HEK293 (cell line): Measurements from ENCODE around the gene STAC2.

ENCODE experiments used
- BCL11A ChIP-seq: fragments of 450-650 bp; formaldehyde crosslinking; IDR thresholded peaks from 2 replicates; pipeline ENCODE4 v1.5.1; 2016; ENCODE audit warnings: low read depth, missing biosample characterization, missing genetic modification characterization
- CTCF ChIP-seq: fragments of 450-650 bp; formaldehyde crosslinking; IDR thresholded peaks from 2 replicates; pipeline ENCODE4 v1.5.1; 2016; ENCODE audit warnings: missing biosample characterization, missing genetic modification characterization
- ELK4 ChIP-seq: IDR thresholded peaks from 2 replicates; pipeline ENCODE4 v1.6.1; 2011; ENCODE audit warnings: mild to moderate bottlenecking, low read depth, low read length, borderline replicate concordance
- GLIS1 ChIP-seq: fragments of 450-650 bp; formaldehyde crosslinking; IDR thresholded peaks from 2 replicates; pipeline ENCODE4 v1.5.1; 2016; ENCODE audit warnings: missing biosample characterization, missing genetic modification characterization
- KLF1 ChIP-seq: fragments of 450-650 bp; formaldehyde crosslinking; IDR thresholded peaks from 2 replicates; pipeline ENCODE4 v1.5.1; 2016; ENCODE audit warnings: missing biosample characterization, missing genetic modification characterization
- KLF16 ChIP-seq: fragments of 450-650 bp; formaldehyde crosslinking; IDR thresholded peaks from 2 replicates; pipeline ENCODE4 v1.5.1; 2017; ENCODE audit warnings: missing biosample characterization, missing genetic modification characterization
- KLF17 ChIP-seq: fragments of 450-650 bp; formaldehyde crosslinking; IDR thresholded peaks from 2 replicates; pipeline ENCODE4 v1.5.1; 2016; ENCODE audit warnings: missing biosample characterization, missing genetic modification characterization
- KLF7 ChIP-seq: fragments of 450-650 bp; formaldehyde crosslinking; IDR thresholded peaks from 2 replicates; pipeline ENCODE4 v1.5.1; 2016; ENCODE audit warnings: missing biosample characterization, missing genetic modification characterization, borderline replicate concordance
- KLF8 ChIP-seq: fragments of 450-650 bp; formaldehyde crosslinking; IDR thresholded peaks from 2 replicates; pipeline ENCODE4 v1.5.1; 2016; ENCODE audit warnings: missing biosample characterization, missing genetic modification characterization
- MEIS1 ChIP-seq: sonication (generic); formaldehyde crosslinking; IDR thresholded peaks from 2 replicates; pipeline ENCODE4 v1.8.1; 2022; ENCODE audit warnings: missing genetic modification reagents, mild to moderate bottlenecking, borderline replicate concordance
- OSR2 ChIP-seq: fragments of 450-650 bp; formaldehyde crosslinking; IDR thresholded peaks from 2 replicates; pipeline ENCODE4 v1.5.1; 2016; ENCODE audit warnings: missing biosample characterization, missing genetic modification characterization
- ZBTB20 ChIP-seq: fragments of 450-650 bp; formaldehyde crosslinking; IDR thresholded peaks from 2 replicates; pipeline ENCODE4 v1.5.1; 2016; ENCODE audit warnings: missing biosample characterization, missing genetic modification characterization
- ZBTB44 ChIP-seq: fragments of 450-650 bp; IDR thresholded peaks from 2 replicates; pipeline ENCODE4 v1.5.1; 2018; ENCODE audit warnings: missing biosample characterization, mild to moderate bottlenecking, missing genetic modification characterization
- ZBTB6 ChIP-seq: fragments of 450-650 bp; formaldehyde crosslinking; IDR thresholded peaks from 2 replicates; pipeline ENCODE4 v1.5.1; 2017; ENCODE audit warnings: missing biosample characterization, missing genetic modification characterization
- ZIC2 ChIP-seq: fragments of 450-650 bp; formaldehyde crosslinking; IDR thresholded peaks from 2 replicates; pipeline ENCODE4 v1.5.1; 2016; ENCODE audit warnings: missing biosample characterization, missing genetic modification characterization
- ZNF114 ChIP-seq: fragments of 450-650 bp; formaldehyde crosslinking; IDR thresholded peaks from 2 replicates; pipeline ENCODE4 v1.5.0; 2017; ENCODE audit warnings: missing biosample characterization, missing genetic modification characterization
- ZNF148 ChIP-seq: fragments of 450-650 bp; formaldehyde crosslinking; IDR thresholded peaks from 2 replicates; pipeline ENCODE4 v1.5.0; 2017; ENCODE audit warnings: missing biosample characterization, missing genetic modification characterization, borderline replicate concordance
- ZNF169 ChIP-seq: fragments of 450-650 bp; formaldehyde crosslinking; IDR thresholded peaks from 2 replicates; pipeline ENCODE4 v1.5.1; 2016; ENCODE audit warnings: missing biosample characterization, missing genetic modification characterization
- ZNF23 ChIP-seq: fragments of 450-650 bp; formaldehyde crosslinking; IDR thresholded peaks from 2 replicates; pipeline ENCODE4 v1.5.1; 2016; ENCODE audit warnings: missing biosample characterization, missing genetic modification characterization, borderline replicate concordance
- ZNF302 ChIP-seq: fragments of 450-650 bp; formaldehyde crosslinking; IDR thresholded peaks from 2 replicates; pipeline ENCODE4 v1.5.1; 2016; ENCODE audit warnings: missing biosample characterization, missing genetic modification characterization, low read depth
- ZNF335 ChIP-seq: fragments of 450-650 bp; formaldehyde crosslinking; conservative IDR thresholded peaks from 2 replicates; pipeline ENCODE4 v1.5.1; 2016; ENCODE audit warnings: missing biosample characterization, missing genetic modification characterization
- ZNF350 ChIP-seq: fragments of 450-650 bp; formaldehyde crosslinking; IDR thresholded peaks from 2 replicates; pipeline ENCODE4 v1.5.0; 2017; ENCODE audit warnings: missing biosample characterization, mild to moderate bottlenecking, missing genetic modification characterization
- ZNF362 ChIP-seq: fragments of 450-650 bp; formaldehyde crosslinking; IDR thresholded peaks from 2 replicates; pipeline ENCODE4 v1.5.1; 2016; ENCODE audit warnings: missing biosample characterization, missing genetic modification characterization
- ZNF404 ChIP-seq: fragments of 450-650 bp; formaldehyde crosslinking; IDR thresholded peaks from 2 replicates; pipeline ENCODE4 v1.5.1; 2017; ENCODE audit warnings: missing biosample characterization, missing genetic modification characterization
- ZNF473 ChIP-seq: fragments of 450-650 bp; formaldehyde crosslinking; IDR thresholded peaks from 2 replicates; pipeline ENCODE4 v1.5.1; 2017; ENCODE audit warnings: missing biosample characterization, missing genetic modification characterization
- ZNF530 ChIP-seq: fragments of 450-650 bp; formaldehyde crosslinking; IDR thresholded peaks from 2 replicates; pipeline ENCODE4 v1.5.1; 2016; ENCODE audit warnings: low read depth, missing biosample characterization, missing genetic modification characterization
- ZNF560 ChIP-seq: fragments of 450-650 bp; formaldehyde crosslinking; IDR thresholded peaks from 2 replicates; pipeline ENCODE4 v1.5.1; 2017; ENCODE audit warnings: missing biosample characterization, missing genetic modification characterization, borderline replicate concordance
- ZNF571 ChIP-seq: fragments of 450-650 bp; formaldehyde crosslinking; IDR thresholded peaks from 2 replicates; pipeline ENCODE4 v1.5.0; 2017; ENCODE audit warnings: missing biosample characterization, missing genetic modification characterization
- ZNF621 ChIP-seq: fragments of 450-650 bp; formaldehyde crosslinking; IDR thresholded peaks from 2 replicates; pipeline ENCODE4 v1.5.1; 2017; ENCODE audit warnings: missing biosample characterization, missing genetic modification characterization
- ZNF626 ChIP-seq: fragments of 450-650 bp; sonication (Bioruptor Pico); formaldehyde crosslinking; IDR thresholded peaks from 2 replicates; pipeline ENCODE4 v1.5.1; 2018; ENCODE audit warnings: missing biosample characterization, missing genetic modification characterization, inconsistent platforms
- ZNF670 ChIP-seq: fragments of 450-650 bp; formaldehyde crosslinking; IDR thresholded peaks from 2 replicates; pipeline ENCODE4 v1.5.1; 2016; ENCODE audit warnings: missing biosample characterization, missing genetic modification characterization, low read depth
- ZXDB ChIP-seq: fragments of 450-650 bp; formaldehyde crosslinking; IDR thresholded peaks from 2 replicates; pipeline ENCODE4 v1.5.1; 2016; ENCODE audit warnings: missing biosample characterization, missing genetic modification characterization

STAC2 gene

GRCh38 chr17:39208893-39209292, 16.9 kb downstream of the STAC2 start (continued):
- TF ChIP-seq KLF7 (tag by site-specific recombination) (peak; percentile 12; the same call in 1 of the 2 replicates), ELK4 (no peak), ZBTB44 (tag by site-specific recombination) (no peak), ZNF621 (no peak), ZBTB20 (tag by site-specific recombination) (no peak), ZNF571 (tag by site-specific recombination) (no peak), ZNF560 (no peak), GLIS1 (tag by site-specific recombination) (no peak), ZNF169 (tag by site-specific recombination) (no peak), OSR2 (tag by site-specific recombination) (peak; percentile 57), KLF17 (tag by site-specific recombination) (peak; percentile 56; the same call in 1 of the 2 replicates), CTCF (tag by site-specific recombination) (no peak), ZNF530 (no peak), KLF16 (tag by site-specific recombination) (no peak), ZIC2 (tag by site-specific recombination) (peak; percentile 75), ZNF350 (tag by site-specific recombination) (no peak), KLF8 (no peak), ZNF670 (tag by site-specific recombination) (no peak), ZNF473 (tag by site-specific recombination) (no peak), ZNF148 (tag by site-specific recombination) (no peak), ZNF302 (no peak), BCL11A (tag by site-specific recombination) (no peak), ZNF362 (no peak), KLF1 (tag by site-specific recombination) (peak; percentile 79), MEIS1 (CRISPR knock-in tag) (no peak), ZBTB6 (tag by site-specific recombination) (no peak), ZNF404 (tag by site-specific recombination) (no peak), ZNF335 (no peak), ZXDB (tag by site-specific recombination) (no peak), ZNF23 (tag by site-specific recombination) (no peak), ZNF114 (tag by site-specific recombination) (no peak), ZNF626 (tag by site-specific recombination) (no peak)
